Subcutaneous adipose tissue (tissue), 4 donors: Measurements from ENCODE around the gene GAPVD1. TPM values are rescaled to one million over a fixed set of nuclear protein-coding genes. Genes with fewer than 3 reads are reported as not detected.

ENCODE experiments used
- CTCF ChIP-seq: fragments of 450-650 bp; IDR thresholded peaks from one replicate; pipeline ENCODE4 v1.5.1; 2016; ENCODE audit warnings: low read depth, mild to moderate bottlenecking, control low read depth, antibody characterized with exemption, moderate library complexity
- total RNA-seq, 4 donors: library from RNA; depleted of rRNA; stranded (reverse); fragments of >200 nt; gene quantifications; one replicate each; pipeline ENCODE4 v1.1.0, GENCODE V29; 2016

The GAPVD1 gene
- total RNA-seq, 4 donors from 2014 or later = 57.7 to 85.3 (median 62.9) TPM

GRCh38 chr9:125238915-125239446, 22.6 kb upstream of the GAPVD1 start:
- TF ChIP-seq CTCF = no peak

- no peak for TF ChIP-seq CTCF
Observed at GRCh38 chr9:125239631-125240597, 21.7 kb upstream of the GAPVD1 start.

GRCh38 chr9:125240649-125240999, 21.0 kb upstream of the GAPVD1 start:
- no peak for TF ChIP-seq CTCF

GRCh38 chr9:125241000-125241862, 20.4 kb upstream of the GAPVD1 start, which contains the start of gene HSPA5:
Gene HSPA5, minus strand, starts transcription at chr9:125241343. Its CDS starts 217 bp downstream, at chr9:125241126.
- no peak for TF ChIP-seq CTCF

- no peak for TF ChIP-seq CTCF
Observed at GRCh38 chr9:125241863-125242739, 19.5 kb upstream of the GAPVD1 start.

- no peak for TF ChIP-seq CTCF
Observed at GRCh38 chr9:125243792-125244260, 17.8 kb upstream of the GAPVD1 start.
